AG09309 (cell line): ENCODE results near the gene ALG14.
"Not testable (repeated sequence)": the region's sequence is repeated elsewhere in the genome, so short reads cannot be mapped to it uniquely, and the experiment has no call there.

Experiments
- DNase-seq: peaks from one replicate; pipeline ENCODE4 v3.0.0-alpha.2; 2010; ENCODE audit warnings: low read depth
- H3K4me3 ChIP-seq: 2 replicates; pipeline ENCODE4 v1.5.1; 2011; ENCODE audit warnings: mild to moderate bottlenecking, low read depth, low read length, moderate library complexity; ENCODE audit not compliant: control insufficient read depth
- CTCF ChIP-seq: IDR thresholded peaks from 2 replicates; pipeline ENCODE4 v1.5.1; 2011; ENCODE audit warnings: mild to moderate bottlenecking, low read depth, low read length, inconsistent platforms; ENCODE audit not compliant: insufficient read depth, control insufficient read depth; ENCODE audit errors: missing control alignments

Gene ALG14

DNA sequence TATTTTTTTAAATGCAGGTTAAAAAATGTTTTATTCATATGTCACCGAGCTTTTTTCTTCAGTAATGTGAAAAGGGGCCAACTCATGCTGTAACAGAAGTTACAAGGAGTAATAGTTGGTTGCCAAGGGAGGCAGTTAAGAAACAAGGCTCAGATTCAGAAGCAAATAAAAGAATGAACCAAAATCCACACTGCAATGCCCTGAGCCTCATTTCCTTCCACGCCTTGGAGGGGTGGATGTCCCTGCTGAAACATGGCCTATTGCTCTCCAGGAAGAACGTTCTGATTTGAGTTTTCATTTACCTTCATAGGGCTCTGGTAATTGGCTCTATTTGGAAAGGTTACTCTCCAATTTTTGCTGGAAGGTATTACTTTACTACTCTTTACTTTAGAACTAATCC is 24.4 kb downstream of the ALG14 start:
- no peak for DNase-seq
- H3K4me3 ChIP-seq, result no peak overlapping the region
- no peak for TF ChIP-seq CTCF

DNA sequence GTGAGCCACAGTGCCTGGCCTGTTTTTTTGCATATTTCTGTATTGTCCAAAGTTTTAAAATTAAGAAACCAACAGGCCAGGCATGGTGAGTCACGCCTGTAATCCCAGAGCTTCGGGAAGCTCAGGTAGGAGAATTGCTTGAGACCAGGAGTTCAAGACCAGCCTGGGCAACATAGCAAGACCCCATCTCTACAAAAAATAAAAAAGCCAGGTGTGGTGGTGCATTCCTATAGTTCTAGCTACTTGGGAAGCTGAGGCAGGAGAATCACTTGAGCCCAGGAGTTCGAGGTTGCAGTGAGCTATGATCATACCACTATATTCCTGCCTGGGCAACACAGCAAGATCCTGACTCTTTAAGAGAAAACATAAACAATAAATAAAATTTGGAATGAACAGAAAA is 25.1 kb downstream of the ALG14 start:
- DNase-seq, result not testable (repeated sequence)

GRCh38 chr1:95046359-95046758 is 26.4 kb downstream of the ALG14 start:
- DNase-seq, result no peak
- H3K4me3 ChIP-seq, result no peak overlapping the region
- TF ChIP-seq CTCF, result no peak

More for the DNA sequence above, 25.1 kb downstream of the ALG14 start:
- not testable (repeated sequence) for H3K4me3 ChIP-seq

DNA sequence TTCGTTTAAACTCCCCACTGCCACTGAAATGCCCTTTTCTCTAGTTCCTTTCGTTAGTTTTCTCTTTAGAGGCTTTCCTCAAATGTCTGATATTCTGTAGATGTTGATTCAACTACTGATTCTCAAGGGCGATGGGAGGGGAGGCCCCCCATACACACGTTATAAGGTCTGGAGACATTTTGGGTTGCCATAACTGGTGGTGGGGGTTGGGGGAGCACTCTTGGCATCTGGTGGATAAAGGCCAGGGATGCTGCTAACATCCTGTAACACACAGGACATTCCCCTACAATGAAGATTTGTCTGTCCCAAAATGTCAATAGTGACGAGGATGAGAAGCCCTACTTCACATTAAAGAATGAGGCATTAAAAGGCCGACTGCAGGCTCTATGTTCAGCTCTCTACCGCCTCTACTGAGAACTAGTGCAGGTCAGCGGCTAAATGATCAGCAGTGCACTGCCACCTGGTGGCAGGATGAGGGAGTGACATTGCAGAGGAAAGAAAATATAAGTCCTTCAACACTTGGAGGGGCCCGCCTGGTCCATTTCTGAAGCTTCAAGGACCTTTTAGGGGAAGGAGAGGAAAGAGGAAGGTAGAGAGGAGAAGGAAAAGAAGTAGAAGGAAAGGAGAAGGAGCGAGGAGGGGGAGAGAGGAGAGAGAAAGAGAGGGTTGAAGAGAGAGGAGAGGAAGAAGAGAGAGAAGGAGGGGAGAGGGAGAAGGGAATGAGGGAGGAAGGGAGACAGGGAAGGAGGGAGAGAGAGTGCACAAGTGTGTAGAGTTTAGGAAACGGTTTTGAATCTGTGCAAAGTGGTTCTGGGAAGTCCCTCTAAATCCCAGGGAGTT is 29.4 kb downstream of the ALG14 start:
- H3K4me3 ChIP-seq, result no peak overlapping the region
- DNase-seq, result peak; percentile 56
- peak; percentile 99 for TF ChIP-seq CTCF

GRCh38 chr1:95042286-95042685 is 30.5 kb downstream of the ALG14 start:
- DNase-seq, result no peak
- no peak for TF ChIP-seq CTCF
- no peak overlapping the region for H3K4me3 ChIP-seq

GRCh38 chr1:95041491-95042165 is 31.1 kb downstream of the ALG14 start:
- DNase-seq, result peak; percentile 76
- H3K4me3 ChIP-seq, result no peak overlapping the region
- TF ChIP-seq CTCF, result peak; percentile 88

DNA sequence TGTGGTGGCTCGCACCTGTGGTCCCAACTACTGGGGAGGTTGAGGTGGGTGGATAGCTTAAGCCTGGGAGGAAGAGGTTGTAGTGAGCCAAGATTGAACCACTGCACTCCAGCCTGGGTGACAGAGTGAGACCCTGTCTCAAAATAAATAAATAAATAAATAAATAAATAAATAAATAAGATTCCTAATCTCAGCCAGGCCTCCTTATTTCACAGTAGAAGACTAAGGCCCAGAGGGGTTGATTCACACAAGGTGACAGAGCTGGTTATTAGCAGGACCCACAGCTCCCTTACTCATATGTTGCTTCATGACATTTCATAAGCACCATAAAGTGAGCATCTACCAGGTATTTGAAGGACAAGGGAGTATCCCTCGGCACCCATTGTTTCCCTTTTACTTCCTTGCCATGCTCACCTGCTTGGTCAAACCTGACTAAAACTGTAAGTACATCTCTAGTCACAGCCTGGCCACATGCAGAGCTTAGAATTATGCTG is 32.7 kb downstream of the ALG14 start:
- DNase-seq, result no peak
- TF ChIP-seq CTCF, result no peak
- no peak overlapping the region for H3K4me3 ChIP-seq
